Mesendoderm (in vitro differentiated cells): ENCODE data around the gene NDUFAF7.
A peak's percentile ranks its signal among the peaks of the same experiment; 100 is the strongest.

Experiments used
- DNase-seq: peaks from one replicate; pipeline ENCODE4 v3.0.0; 2013
- H2AK5ac ChIP-seq: 2 replicates; pipeline ENCODE4 v1.6.1; 2013; ENCODE audit warnings: low read length, inconsistent platforms
- H2BK120ac ChIP-seq: 2 replicates; pipeline ENCODE4 v1.6.1; 2013; ENCODE audit warnings: low read depth, mild to moderate bottlenecking, low read length, moderate library complexity, mixed read lengths
- H2BK15ac ChIP-seq: replicated peaks from 2 replicates; pipeline ENCODE4 v1.6.1; 2013; ENCODE audit warnings: low read depth, mild to moderate bottlenecking, moderate library complexity
- H2BK5ac ChIP-seq: 2 replicates; pipeline ENCODE4 v1.6.1; 2013; ENCODE audit warnings: low read length, inconsistent platforms
- H3K18ac ChIP-seq: 2 replicates; pipeline ENCODE4 v1.6.1; 2013; ENCODE audit warnings: mild to moderate bottlenecking, low read length, mixed read lengths
- H3K23ac ChIP-seq: one replicate; pipeline ENCODE4 v1.6.1; 2013; ENCODE audit warnings: low read length
- H3K27ac ChIP-seq: 2 replicates; pipeline ENCODE4 v1.5.1; 2013; ENCODE audit warnings: low read depth, mild to moderate bottlenecking, inconsistent platforms, low read length, moderate library complexity
- H3K27me3 ChIP-seq: 2 replicates; pipeline ENCODE4 v1.6.1; 2013; ENCODE audit warnings: low read length, control low read depth, mild to moderate bottlenecking, inconsistent platforms; ENCODE audit not compliant: insufficient read depth, poor library complexity
- H3K36me3 ChIP-seq: 2 replicates; pipeline ENCODE4 v1.6.1; 2013; ENCODE audit warnings: low read length, inconsistent platforms; ENCODE audit not compliant: control insufficient read depth, insufficient read depth
- H3K4ac ChIP-seq: one replicate; pipeline ENCODE4 v1.6.1; 2013; ENCODE audit warnings: low read depth, mild to moderate bottlenecking, low read length, moderate library complexity
- H3K4me1 ChIP-seq: 2 replicates; pipeline ENCODE4 v1.6.1; 2013; ENCODE audit warnings: low read depth, low read length, inconsistent platforms; ENCODE audit not compliant: control insufficient read depth
- H3K4me2 ChIP-seq: 2 replicates; pipeline ENCODE4 v1.6.1; 2013; ENCODE audit warnings: low read length
- H3K4me3 ChIP-seq: 2 replicates; pipeline ENCODE4 v1.5.1; 2013; ENCODE audit warnings: mild to moderate bottlenecking, low read length
- H3K56ac ChIP-seq: one replicate; pipeline ENCODE4 v1.6.1; 2013; ENCODE audit warnings: low read length
- H3K79me1 ChIP-seq: 2 replicates; pipeline ENCODE4 v1.6.1; 2013; ENCODE audit warnings: low read length, inconsistent platforms
- H3K79me2 ChIP-seq: 2 replicates; pipeline ENCODE4 v1.6.1; 2013; ENCODE audit warnings: mild to moderate bottlenecking, low read length; ENCODE audit not compliant: control insufficient read depth, insufficient read depth
- H3K9ac ChIP-seq: 2 replicates; pipeline ENCODE4 v1.6.1; 2013; ENCODE audit warnings: low read length, inconsistent platforms
- H4K5ac ChIP-seq: one replicate; pipeline ENCODE4 v1.6.1; 2013; ENCODE audit warnings: low read length
- H4K8ac ChIP-seq: one replicate; pipeline ENCODE4 v1.6.1; 2013; ENCODE audit warnings: low read depth, mild to moderate bottlenecking, control low read depth, low read length, moderate library complexity
- WGBS: extraction: QIAGEN DNeasy Blood & Tissue Kit; methylation state at CpG from one replicate; pipeline ENCODE4 v1.1.7; 2013; ENCODE audit warnings: low lambda C conversion rate, missing lambda C conversion rate; ENCODE audit not compliant: insufficient coverage; ENCODE audit errors: extremely low coverage; 5-methylcytosine and 5-hydroxymethylcytosine counted together

NDUFAF7 gene

DNA sequence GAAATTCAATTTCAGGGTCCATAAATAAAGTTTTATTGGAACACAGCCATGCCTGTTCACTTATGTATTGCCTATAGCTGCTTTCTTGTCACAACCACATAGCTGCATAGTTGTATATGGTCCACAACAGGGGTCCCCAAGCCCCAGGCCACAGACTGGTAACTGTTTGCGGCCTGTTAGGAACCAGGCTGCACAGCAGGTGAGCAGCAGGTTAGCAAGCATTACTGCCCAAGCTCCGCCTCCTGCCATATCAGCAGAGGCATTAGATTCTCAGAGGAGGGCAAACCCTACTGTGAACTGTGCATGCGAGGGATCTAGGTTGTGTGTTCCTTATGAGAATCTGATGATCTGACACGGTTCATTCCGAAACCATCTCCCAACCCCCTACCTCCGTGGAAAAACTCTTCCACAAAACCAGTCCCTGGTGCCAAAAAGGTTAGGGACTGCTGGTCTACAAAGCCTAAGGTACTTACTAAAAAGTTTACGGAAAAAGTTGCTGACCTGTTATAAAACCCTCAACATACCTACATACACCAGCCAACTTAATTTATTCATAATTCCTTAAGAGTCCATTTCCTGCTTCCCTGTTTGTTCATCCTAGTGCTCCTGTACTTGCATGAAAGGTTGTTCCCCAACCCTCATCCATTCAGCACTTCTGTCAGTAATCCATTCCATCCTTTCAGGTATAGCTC lies 40.1 kb downstream of the NDUFAF7 start:
- peak; percentile 87 for DNase-seq
- H2AK5ac ChIP-seq = no peak overlapping the region
- H3K56ac ChIP-seq = no peak overlapping the region
- peaks cover 1% of the 10 kb centered on the region for H3K79me1 ChIP-seq
- no peak overlapping the region for H3K4ac ChIP-seq
- no peaks in the 10 kb centered on the region for H3K27me3 ChIP-seq
- H3K4me2 ChIP-seq = no peak overlapping the region
- no CpG with 5 or more reads among the region's 7 CpGs for WGBS
- H3K79me2 ChIP-seq = no peaks in the 10 kb centered on the region
- no peak overlapping the region for H3K27ac ChIP-seq
- no peak overlapping the region for H2BK120ac ChIP-seq
- no peak overlapping the region for H4K5ac ChIP-seq
- no peak overlapping the region for H3K4me3 ChIP-seq
- no peak overlapping the region for H2BK5ac ChIP-seq
- no peak overlapping the region for H3K18ac ChIP-seq
- H2BK15ac ChIP-seq = no peak overlapping the region
- H3K23ac ChIP-seq = no peak overlapping the region
- H3K36me3 ChIP-seq = peaks cover 4% of the 10 kb centered on the region
- H4K8ac ChIP-seq = no peak overlapping the region
- peaks cover 4% of the 10 kb centered on the region for H3K4me1 ChIP-seq
- no peak overlapping the region for H3K9ac ChIP-seq

DNA sequence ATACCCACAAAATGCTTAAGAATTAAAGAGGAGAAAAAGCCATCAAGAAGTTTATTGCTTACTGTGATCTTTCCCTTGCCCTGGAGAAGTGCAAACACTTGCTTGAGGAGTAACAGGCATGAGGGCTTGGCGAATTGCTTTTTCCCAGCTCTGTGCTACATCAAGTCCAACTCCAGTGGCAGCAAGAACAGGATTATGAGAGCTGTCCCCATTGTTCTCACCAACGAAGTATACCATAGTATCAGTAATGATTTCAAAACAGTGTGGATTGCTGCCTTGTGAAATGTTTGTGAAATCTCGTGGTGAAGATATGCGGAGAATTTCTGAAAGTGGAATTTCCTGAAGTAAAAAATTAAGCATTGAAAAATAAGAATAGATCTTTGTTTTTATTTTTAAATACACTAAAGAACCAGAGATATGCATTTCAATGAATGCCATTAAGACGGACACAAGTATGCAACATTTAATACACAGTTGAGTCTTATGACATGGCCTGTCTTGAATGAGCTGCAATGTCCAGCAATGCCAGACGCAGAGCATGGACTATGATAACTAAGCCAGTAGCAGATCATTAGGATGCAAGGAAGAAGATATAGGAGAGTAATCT lies 43.0 kb downstream of the NDUFAF7 start:
- H2AK5ac ChIP-seq = no peak overlapping the region
- no CpG with 5 or more reads among the region's 6 CpGs for WGBS
- no peak overlapping the region for H3K4me3 ChIP-seq
- no peak for DNase-seq
- no peak overlapping the region for H3K56ac ChIP-seq
- H3K79me2 ChIP-seq = no peaks in the 10 kb centered on the region
- H2BK120ac ChIP-seq = no peak overlapping the region
- peaks cover 4% of the 10 kb centered on the region for H3K4me1 ChIP-seq
- H3K36me3 ChIP-seq = peaks cover 4% of the 10 kb centered on the region
- H2BK15ac ChIP-seq = no peak overlapping the region
- H3K4ac ChIP-seq = no peak overlapping the region
- no peak overlapping the region for H4K5ac ChIP-seq
- no peak overlapping the region for H3K27ac ChIP-seq
- peaks cover 1% of the 10 kb centered on the region for H3K79me1 ChIP-seq
- no peak overlapping the region for H3K4me2 ChIP-seq
- no peak overlapping the region for H2BK5ac ChIP-seq
- H3K27me3 ChIP-seq = no peaks in the 10 kb centered on the region
- no peak overlapping the region for H3K9ac ChIP-seq
- no peak overlapping the region for H3K18ac ChIP-seq
- H4K8ac ChIP-seq = no peak overlapping the region
- H3K23ac ChIP-seq = no peak overlapping the region

DNA sequence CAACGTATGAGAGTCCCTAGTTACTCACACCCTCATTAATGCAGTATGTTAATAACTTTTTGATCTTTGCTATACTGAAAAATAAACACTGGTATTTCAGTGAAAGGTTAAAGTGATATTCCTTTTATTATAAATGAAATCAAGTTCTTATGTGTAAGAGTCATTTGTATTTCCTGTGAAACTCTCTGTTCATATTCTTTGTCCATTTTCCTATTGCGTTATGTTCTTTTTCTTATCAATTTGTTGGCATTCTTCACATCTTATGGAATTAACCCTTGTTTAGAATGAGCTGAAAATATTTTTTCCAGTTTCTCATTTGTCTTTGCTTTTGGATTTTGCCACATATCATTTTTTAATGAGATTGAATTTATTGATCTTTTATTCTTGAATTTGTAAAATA lies 44.8 kb downstream of the NDUFAF7 start:
- H3K27ac ChIP-seq = no peak overlapping the region
- H3K27me3 ChIP-seq = no peaks in the 10 kb centered on the region
- no peak overlapping the region for H3K23ac ChIP-seq
- no peak overlapping the region for H3K4me3 ChIP-seq
- no peak for DNase-seq
- H2BK5ac ChIP-seq = no peak overlapping the region
- no CpG with 5 or more reads among the region's 2 CpGs for whole genome bisulfite sequencing
- H2BK15ac ChIP-seq = no peak overlapping the region
- no peaks in the 10 kb centered on the region for H3K79me2 ChIP-seq
- H4K8ac ChIP-seq = no peak overlapping the region
- peaks cover 4% of the 10 kb centered on the region for H3K36me3 ChIP-seq
- no peak overlapping the region for H2BK120ac ChIP-seq
- H3K4ac ChIP-seq = no peak overlapping the region
- H3K4me2 ChIP-seq = no peak overlapping the region
- H3K9ac ChIP-seq = no peak overlapping the region
- peaks cover 1% of the 10 kb centered on the region for H3K79me1 ChIP-seq
- H4K5ac ChIP-seq = no peak overlapping the region
- H3K18ac ChIP-seq = no peak overlapping the region
- H3K4me1 ChIP-seq = peaks cover 4% of the 10 kb centered on the region
- H3K56ac ChIP-seq = no peak overlapping the region
- H2AK5ac ChIP-seq = no peak overlapping the region

DNA sequence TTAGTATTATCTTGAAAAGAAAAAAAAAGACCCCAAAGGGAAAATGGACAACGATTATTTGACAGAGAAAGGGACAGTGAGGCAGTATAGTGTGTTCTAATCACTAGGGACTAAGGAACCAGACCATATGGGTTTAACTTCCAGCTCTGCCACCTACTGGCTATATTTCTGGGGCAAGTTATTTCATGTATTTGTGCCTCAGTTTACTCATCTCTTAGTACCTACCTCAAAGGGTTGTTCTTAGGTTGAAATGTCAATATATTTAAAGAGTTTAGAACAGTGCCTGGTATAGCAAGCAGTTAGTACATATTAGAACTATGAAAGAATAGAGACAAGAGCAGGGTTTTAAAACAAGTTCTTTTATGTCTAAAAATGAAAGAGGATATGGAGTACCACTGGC lies 50.5 kb downstream of the NDUFAF7 start:
- H2BK5ac ChIP-seq = no peak overlapping the region
- no peak overlapping the region for H3K18ac ChIP-seq
- H3K79me2 ChIP-seq = no peaks in the 10 kb centered on the region
- H3K27me3 ChIP-seq = no peaks in the 10 kb centered on the region
- H4K8ac ChIP-seq = no peak overlapping the region
- no peak overlapping the region for H4K5ac ChIP-seq
- no peak for DNase-seq
- H3K36me3 ChIP-seq = peaks cover 5% of the 10 kb centered on the region
- H3K79me1 ChIP-seq = no peaks in the 10 kb centered on the region
- H2BK15ac ChIP-seq = no peak overlapping the region
- no peak overlapping the region for H3K4me2 ChIP-seq
- no CpG with 5 or more reads among the region's 1 CpG for WGBS
- no peak overlapping the region for H2AK5ac ChIP-seq
- H3K56ac ChIP-seq = no peak overlapping the region
- no peak overlapping the region for H3K27ac ChIP-seq
- H3K4me1 ChIP-seq = no peaks in the 10 kb centered on the region
- no peak overlapping the region for H3K9ac ChIP-seq
- no peak overlapping the region for H2BK120ac ChIP-seq
- H3K4me3 ChIP-seq = no peak overlapping the region
- H3K4ac ChIP-seq = no peak overlapping the region
- no peak overlapping the region for H3K23ac ChIP-seq

DNA sequence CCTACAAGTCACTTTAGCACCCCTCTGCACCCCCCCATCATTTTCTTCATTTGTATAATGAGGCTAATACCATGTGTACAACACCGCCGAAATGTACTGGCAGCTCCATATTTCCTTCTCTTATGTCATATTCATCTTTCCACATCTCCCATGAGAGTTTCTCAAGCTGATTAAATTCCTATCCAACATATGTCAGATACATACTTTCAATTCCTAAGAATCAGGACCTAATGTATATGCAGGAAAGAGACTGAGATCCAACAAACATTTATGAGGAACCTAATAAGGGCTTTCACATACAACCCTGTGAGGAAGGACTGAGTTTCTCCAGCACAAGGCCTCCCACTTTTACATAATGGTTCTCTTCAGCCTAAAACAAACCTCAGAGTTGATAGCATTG lies 51.3 kb downstream of the NDUFAF7 start:
- H3K79me1 ChIP-seq = no peaks in the 10 kb centered on the region
- H4K5ac ChIP-seq = no peak overlapping the region
- no peak for DNase-seq
- peaks cover 5% of the 10 kb centered on the region for H3K36me3 ChIP-seq
- H3K79me2 ChIP-seq = no peaks in the 10 kb centered on the region
- H3K4me3 ChIP-seq = no peak overlapping the region
- WGBS = no CpG with 5 or more reads among the region's 2 CpGs
- no peaks in the 10 kb centered on the region for H3K27me3 ChIP-seq
- no peak overlapping the region for H3K27ac ChIP-seq
- no peak overlapping the region for H3K9ac ChIP-seq
- no peaks in the 10 kb centered on the region for H3K4me1 ChIP-seq
- H3K4me2 ChIP-seq = no peak overlapping the region
- H2AK5ac ChIP-seq = no peak overlapping the region
- H2BK120ac ChIP-seq = no peak overlapping the region
- no peak overlapping the region for H3K56ac ChIP-seq
- no peak overlapping the region for H3K23ac ChIP-seq
- H4K8ac ChIP-seq = no peak overlapping the region
- no peak overlapping the region for H3K18ac ChIP-seq
- no peak overlapping the region for H2BK15ac ChIP-seq
- no peak overlapping the region for H2BK5ac ChIP-seq
- H3K4ac ChIP-seq = no peak overlapping the region

DNA sequence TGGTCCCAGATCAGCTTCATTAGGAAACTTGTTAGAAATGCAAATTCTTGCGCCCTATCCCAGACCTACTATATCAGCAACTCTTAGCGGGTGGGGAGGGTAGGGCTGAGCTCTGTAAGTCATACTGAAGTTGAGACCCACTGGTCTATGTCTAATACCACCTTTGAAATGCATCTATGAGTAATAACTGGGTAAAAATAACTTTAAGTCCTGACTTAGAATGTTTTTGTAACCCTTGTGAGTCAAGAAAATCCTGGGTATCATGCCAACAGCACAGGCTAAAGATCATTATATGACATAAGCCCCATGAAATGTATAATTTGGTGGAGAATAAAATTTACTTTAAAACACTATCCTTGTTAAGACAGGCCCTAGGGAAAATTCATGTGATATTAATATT lies 51.7 kb downstream of the NDUFAF7 start:
- Histone ChIP-seq H3K79me1 (no peaks in the 10 kb centered on the region), H2BK5ac (no peak overlapping the region), H3K23ac (no peak overlapping the region), H3K9ac (no peak overlapping the region), H4K8ac (no peak overlapping the region), H3K18ac (no peak overlapping the region), H2BK15ac (no peak overlapping the region), H3K4ac (no peak overlapping the region), H3K27ac (no peak overlapping the region), H3K27me3 (no peaks in the 10 kb centered on the region), H2AK5ac (no peak overlapping the region), H3K4me3 (no peak overlapping the region), H3K4me2 (no peak overlapping the region), H3K4me1 (no peaks in the 10 kb centered on the region), H2BK120ac (no peak overlapping the region), H3K36me3 (peaks cover 5% of the 10 kb centered on the region), H3K56ac (no peak overlapping the region), H3K79me2 (no peaks in the 10 kb centered on the region), H4K5ac (no peak overlapping the region)
- no CpG with 5 or more reads among the region's 2 CpGs for WGBS
- no peak for DNase-seq
